ENCODE data around the gene FARSB. TPM values are rescaled to one million over a fixed set of nuclear protein-coding genes. Genes with fewer than 3 reads are reported as not detected.
A peak's percentile ranks its signal among the peaks of the same experiment; 100 is the strongest.

The FARSB gene
- polyA plus RNA-seq, 6 donors from 2014 or later = 20.8 to 35.3 (median 30.3) TPM

- ATAC-seq (ENCODE audit: low read depth in 2 of 2) = no peak
- H3K9me3 Mint-ChIP-seq = no peaks in the 10 kb centered on the region
Observed at GRCh38 chr2:222652491-222653255, 3.2 kb downstream of the FARSB start.

GRCh38 chr2:222651718-222652418, 4.0 kb downstream of the FARSB start:
- ATAC-seq (ENCODE audit: low read depth in 2 of 2) (no peak), DNase-seq (no peak)
- Mint-ChIP-seq H3K4me3 (peak overlapping the region in 1 of 8 donors; percentile 99), H3K27ac (peak overlapping the region in 2 of 6 donors; percentile 22 to 36), H3K9me3 (no peaks in the 10 kb centered on the region), H3K4me1 (peaks cover 33 to 59% (median 48%) of the 10 kb centered on the region in 3 donors), H3K27me3 (no peaks in the 10 kb centered on the region), H3K36me3 (peaks cover 0 to 6% of the 10 kb centered on the region in 2 donors)

More at GRCh38 chr2:222652491-222653255, 3.2 kb downstream of the FARSB start:
- Mint-ChIP-seq H3K27me3 (no peaks in the 10 kb centered on the region), H3K36me3 (peaks cover 0 to 5% of the 10 kb centered on the region in 2 donors), H3K4me3 (peak overlapping the region in 3 of 8 donors; percentile 0 to 99 (median 33)), H3K4me1 (peaks cover 34 to 61% (median 51%) of the 10 kb centered on the region in 3 donors), H3K27ac (peak overlapping the region; percentile 0 to 70 (median 36))
- no peak for DNase-seq

GRCh38 chr2:222649801-222650200, 6.1 kb downstream of the FARSB start:
- H3K9me3 Mint-ChIP-seq = no peaks in the 10 kb centered on the region
- no peak overlapping the region for H3K4me3 Mint-ChIP-seq
- H3K36me3 Mint-ChIP-seq = peaks cover 0 to 19% of the 10 kb centered on the region in 2 donors
- no peak overlapping the region for H3K27ac Mint-ChIP-seq
- no peak for ATAC-seq (ENCODE audit: low read depth in 2 of 2)
- H3K27me3 Mint-ChIP-seq = no peaks in the 10 kb centered on the region
- peaks cover 22 to 42% (median 30%) of the 10 kb centered on the region in 3 donors for H3K4me1 Mint-ChIP-seq
- DNase-seq = no peak

- H3K4me3 Mint-ChIP-seq = no peak overlapping the region
Observed at GRCh38 chr2:222646008-222646407, 9.9 kb downstream of the FARSB start.

GRCh38 chr2:222643134-222643533, 12.8 kb downstream of the FARSB start:
- ATAC-seq (ENCODE audit: low read depth in 2 of 2) (no peak), DNase-seq (no peak)
- H3K36me3 Mint-ChIP-seq = peaks cover 21 to 38% of the 10 kb centered on the region in 2 donors
- no peak overlapping the region for H3K4me3 Mint-ChIP-seq
- peak overlapping the region in 1 of 6 donors; percentile 6 for H3K27ac Mint-ChIP-seq
- peaks cover 0 to 11% (median 2%) of the 10 kb centered on the region in 3 donors for H3K4me1 Mint-ChIP-seq
- no peaks in the 10 kb centered on the region for H3K27me3 Mint-ChIP-seq
- H3K9me3 Mint-ChIP-seq = no peaks in the 10 kb centered on the region

More at GRCh38 chr2:222646008-222646407, 9.9 kb downstream of the FARSB start:
- Mint-ChIP-seq H3K9me3 (no peaks in the 10 kb centered on the region), H3K4me1 (peaks cover 5 to 23% (median 8%) of the 10 kb centered on the region in 3 donors), H3K27ac (no peak overlapping the region), H3K36me3 (peaks cover 10 to 30% of the 10 kb centered on the region in 2 donors), H3K27me3 (no peaks in the 10 kb centered on the region)
- ATAC-seq (ENCODE audit: low read depth in 2 of 2) (no peak), DNase-seq (no peak)

GRCh38 chr2:222641336-222641735, 14.6 kb downstream of the FARSB start:
- no peak overlapping the region for H3K27ac Mint-ChIP-seq
- DNase-seq (no peak), ATAC-seq (ENCODE audit: low read depth in 2 of 2) (no peak)
- peaks cover 37 to 48% of the 10 kb centered on the region in 2 donors for H3K36me3 Mint-ChIP-seq
- no peaks in the 10 kb centered on the region for H3K27me3 Mint-ChIP-seq
- no peak overlapping the region for H3K4me3 Mint-ChIP-seq
- peaks cover 0 to 4% (median 0%) of the 10 kb centered on the region in 7 donors for H3K9me3 Mint-ChIP-seq
- peaks cover 4 to 11% (median 7%) of the 10 kb centered on the region in 3 donors for H3K4me1 Mint-ChIP-seq

GRCh38 chr2:222637067-222637466, 18.8 kb downstream of the FARSB start:
- H3K9me3 Mint-ChIP-seq = peaks cover 0 to 4% (median 0%) of the 10 kb centered on the region in 7 donors
- peak overlapping the region in 2 of 6 donors; percentile 67 to 77 for H3K27ac Mint-ChIP-seq
- no peaks in the 10 kb centered on the region for H3K27me3 Mint-ChIP-seq
- H3K4me3 Mint-ChIP-seq = no peak overlapping the region
- ATAC-seq (ENCODE audit: low read depth in 2 of 2) (no peak), DNase-seq (no peak)
- H3K4me1 Mint-ChIP-seq = peaks cover 2 to 7% (median 5%) of the 10 kb centered on the region in 3 donors
- H3K36me3 Mint-ChIP-seq = peaks cover 46 to 61% of the 10 kb centered on the region in 2 donors

- H3K36me3 Mint-ChIP-seq = peaks cover 46 to 63% of the 10 kb centered on the region in 2 donors
Observed at GRCh38 chr2:222635295-222635694, 20.6 kb downstream of the FARSB start.

GRCh38 chr2:222627764-222628163, 28.1 kb downstream of the FARSB start:
- H3K27me3 Mint-ChIP-seq = no peaks in the 10 kb centered on the region
- H3K4me1 Mint-ChIP-seq = no peaks in the 10 kb centered on the region
- no peak for DNase-seq
- no peak overlapping the region for H3K4me3 Mint-ChIP-seq
- ATAC-seq (ENCODE audit: low read depth in 2 of 2) = no peak
- H3K36me3 Mint-ChIP-seq = peaks cover 27 to 57% of the 10 kb centered on the region in 2 donors
- H3K9me3 Mint-ChIP-seq = no peaks in the 10 kb centered on the region
- no peak overlapping the region for H3K27ac Mint-ChIP-seq

More at GRCh38 chr2:222635295-222635694, 20.6 kb downstream of the FARSB start:
- H3K4me3 Mint-ChIP-seq = no peak overlapping the region
- H3K27ac Mint-ChIP-seq = peak overlapping the region in 1 of 6 donors; percentile 52
- no peaks in the 10 kb centered on the region for H3K27me3 Mint-ChIP-seq
- peaks cover 0 to 4% (median 0%) of the 10 kb centered on the region in 7 donors for H3K9me3 Mint-ChIP-seq
- no peak for DNase-seq
- no peak for ATAC-seq (ENCODE audit: low read depth in 2 of 2)
- H3K4me1 Mint-ChIP-seq = peaks cover 0 to 7% (median 2%) of the 10 kb centered on the region in 3 donors

GRCh38 chr2:222623756-222624309, 32.1 kb downstream of the FARSB start:
- Mint-ChIP-seq H3K9me3 (no peaks in the 10 kb centered on the region), H3K36me3 (peaks cover 18 to 37% of the 10 kb centered on the region in 2 donors)

GRCh38 chr2:222622910-222623309, 33.0 kb downstream of the FARSB start:
- Mint-ChIP-seq H3K9me3 (no peaks in the 10 kb centered on the region), H3K27me3 (no peaks in the 10 kb centered on the region), H3K4me1 (no peaks in the 10 kb centered on the region), H3K27ac (peak overlapping the region in 1 of 6 donors; percentile 41), H3K36me3 (peaks cover 17 to 36% of the 10 kb centered on the region in 2 donors), H3K4me3 (no peak overlapping the region)
- ATAC-seq (ENCODE audit: low read depth in 2 of 2) (no peak), DNase-seq (no peak)

More at GRCh38 chr2:222623756-222624309, 32.1 kb downstream of the FARSB start:
- Mint-ChIP-seq H3K4me1 (no peaks in the 10 kb centered on the region), H3K4me3 (no peak overlapping the region), H3K27ac (no peak overlapping the region), H3K27me3 (no peaks in the 10 kb centered on the region)
- ATAC-seq (ENCODE audit: low read depth in 2 of 2) (no peak), DNase-seq (no peak)

GRCh38 chr2:222621893-222622292, 34.0 kb downstream of the FARSB start:
- H3K4me1 Mint-ChIP-seq = no peaks in the 10 kb centered on the region
- no peak overlapping the region for H3K4me3 Mint-ChIP-seq
- H3K27me3 Mint-ChIP-seq = no peaks in the 10 kb centered on the region
- no peak for DNase-seq
- ATAC-seq (ENCODE audit: low read depth in 2 of 2) = no peak
- no peaks in the 10 kb centered on the region for H3K9me3 Mint-ChIP-seq
- peaks cover 12 to 26% of the 10 kb centered on the region in 2 donors for H3K36me3 Mint-ChIP-seq
- no peak overlapping the region for H3K27ac Mint-ChIP-seq

- Mint-ChIP-seq H3K27ac (no peak overlapping the region), H3K36me3 (peaks cover 0 to 18% of the 10 kb centered on the region in 2 donors), H3K9me3 (no peaks in the 10 kb centered on the region), H3K4me1 (no peaks in the 10 kb centered on the region), H3K4me3 (no peak overlapping the region), H3K27me3 (no peaks in the 10 kb centered on the region)
- DNase-seq (no peak), ATAC-seq (ENCODE audit: low read depth in 2 of 2) (no peak)
Observed at GRCh38 chr2:222615320-222615719, 40.6 kb downstream of the FARSB start.

All from naive B cell (primary cell).